HPDE6-E6E7 (cell line): ENCODE results near the gene NBDY.

Experiments
- DNase-seq: peaks from one replicate; pipeline ENCODE4 v3.0.0; 2011; ENCODE audit warnings: missing footprints; ENCODE audit errors: extremely low spot score

The NBDY gene

GRCh38 chrX:56785442-56785841, 56.4 kb downstream of the NBDY start:
- DNase-seq, result no peak

- no peak for DNase-seq
These were observed 58.1 kb downstream of the NBDY start for GRCh38 chrX:56786889-56787733.

- no peak for DNase-seq
These were observed 58.7 kb downstream of the NBDY start for GRCh38 chrX:56787734-56788152.

GRCh38 chrX:56788229-56788628, 59.2 kb downstream of the NBDY start:
- DNase-seq, result no peak

- no peak for DNase-seq
These were observed 59.7 kb downstream of the NBDY start for GRCh38 chrX:56788717-56789122.

GRCh38 chrX:56789518-56790070, 60.6 kb downstream of the NBDY start:
- DNase-seq, result no peak

- DNase-seq, result no peak
These were observed 61.7 kb downstream of the NBDY start for GRCh38 chrX:56790778-56791177.

GRCh38 chrX:56791456-56791855, 62.4 kb downstream of the NBDY start:
- no peak for DNase-seq

- DNase-seq, result no peak
These were observed 63.4 kb downstream of the NBDY start for GRCh38 chrX:56792270-56793111.

- no peak for DNase-seq
These were observed 64.0 kb downstream of the NBDY start for GRCh38 chrX:56793112-56793430.

- DNase-seq, result no peak
These were observed 64.7 kb downstream of the NBDY start for GRCh38 chrX:56793521-56794320.

GRCh38 chrX:56794404-56795230, 65.6 kb downstream of the NBDY start:
- DNase-seq, result no peak

GRCh38 chrX:56795309-56795868, 66.3 kb downstream of the NBDY start:
- no peak for DNase-seq

- DNase-seq, result no peak
These were observed 67.8 kb downstream of the NBDY start for GRCh38 chrX:56796641-56797395.

GRCh38 chrX:56797574-56798338, 68.7 kb downstream of the NBDY start:
- no peak for DNase-seq

- no peak for DNase-seq
These were observed 69.3 kb downstream of the NBDY start for GRCh38 chrX:56798339-56798711.

- no peak for DNase-seq
These were observed 70.1 kb downstream of the NBDY start for GRCh38 chrX:56798866-56799758.

- no peak for DNase-seq
These were observed 71.3 kb downstream of the NBDY start for GRCh38 chrX:56800307-56800706.
